Limb (tissue), 2 donors: ENCODE results near the gene TCERG1L.

Experiments
- DNase-seq, 2 donors: peaks; one replicate each; pipeline ENCODE4 v3.0.0-alpha.2; 2016; ENCODE audit errors: extremely low spot score in 2 of 2

The TCERG1L gene

GRCh38 chr10:131315344-131315743, 3.8 kb upstream of the TCERG1L start:
- DNase-seq, result no peak

- DNase-seq, result no peak
Measured at GRCh38 chr10:131314799-131315198, 3.3 kb upstream of the TCERG1L start.

GRCh38 chr10:131314148-131314547, 2.6 kb upstream of the TCERG1L start:
- no peak for DNase-seq

- peak in 1 of 2 donors; percentile 23 for DNase-seq
Measured at GRCh38 chr10:131313377-131313776, 1.9 kb upstream of the TCERG1L start.

- peak; percentile 48 to 87 for DNase-seq
Measured at GRCh38 chr10:131312478-131312836, 936 bp upstream of the TCERG1L start.

- no peak for DNase-seq
Measured at GRCh38 chr10:131311402-131311660, 190 bp downstream of the TCERG1L start.

- peak; percentile 2 to 58 for DNase-seq
Measured at GRCh38 chr10:131310551-131311401, 745 bp downstream of the TCERG1L start.

GRCh38 chr10:131310142-131310541, 1.4 kb downstream of the TCERG1L start:
- peak in 1 of 2 donors; percentile 28 for DNase-seq

GRCh38 chr10:131300508-131300907, 11.0 kb downstream of the TCERG1L start:
- no peak for DNase-seq

GRCh38 chr10:131290781-131291180, 20.7 kb downstream of the TCERG1L start:
- DNase-seq, result no peak

GRCh38 chr10:131288648-131289047, 22.9 kb downstream of the TCERG1L start:
- no peak for DNase-seq

- no peak for DNase-seq
Measured at GRCh38 chr10:131282961-131283360, 28.6 kb downstream of the TCERG1L start.

- no peak for DNase-seq
Measured at GRCh38 chr10:131280101-131280500, 31.4 kb downstream of the TCERG1L start.

GRCh38 chr10:131279516-131279915, 32.0 kb downstream of the TCERG1L start:
- no peak for DNase-seq

GRCh38 chr10:131277969-131278368, 33.6 kb downstream of the TCERG1L start:
- no peak for DNase-seq

GRCh38 chr10:131277278-131277677, 34.2 kb downstream of the TCERG1L start:
- no peak for DNase-seq

- DNase-seq, result no peak
Measured at GRCh38 chr10:131275691-131276090, 35.8 kb downstream of the TCERG1L start.

- DNase-seq, result no peak
Measured at GRCh38 chr10:131274883-131275282, 36.6 kb downstream of the TCERG1L start.

GRCh38 chr10:131274133-131274880, 37.2 kb downstream of the TCERG1L start:
- no peak for DNase-seq

- no peak for DNase-seq
Measured at GRCh38 chr10:131273476-131273875, 38.0 kb downstream of the TCERG1L start.

GRCh38 chr10:131272897-131273451, 38.5 kb downstream of the TCERG1L start:
- DNase-seq, result no peak

- DNase-seq, result no peak
Measured at GRCh38 chr10:131271966-131272365, 39.6 kb downstream of the TCERG1L start.
